Germinal center (tissue), 1 donor: ENCODE data around the gene CIP2A.
"Not testable (repeated sequence)": the region's sequence is repeated elsewhere in the genome, so short reads cannot be mapped to it uniquely, and the experiment has no call there.

ENCODE experiments used
- DNase-seq: peaks from one replicate; pipeline ENCODE4 v3.0.0; 2012; ENCODE audit warnings: mixed read lengths, low spot score

Gene CIP2A

GRCh38 chr3:108589081-108589997 is at the start of gene CIP2A, which contains the start of gene DZIP3:
Gene CIP2A (minus strand): TSS chr3:108589438. CDS start chr3:108589375, 63 bp downstream.
Gene DZIP3 (plus strand): TSS chr3:108589722. CDS start chr3:108605407, 15,685 bp downstream.
- peak; percentile 86 for DNase-seq

- no peak for DNase-seq
Observed at GRCh38 chr3:108629974-108630373, 40.7 kb upstream of the CIP2A start.

- DNase-seq = no peak
Observed at GRCh38 chr3:108623504-108623903, 34.3 kb upstream of the CIP2A start.

GRCh38 chr3:108620250-108620649 is 31.0 kb upstream of the CIP2A start:
- no peak for DNase-seq

GRCh38 chr3:108616090-108616489 is 26.9 kb upstream of the CIP2A start:
- DNase-seq = not testable (repeated sequence)

- no peak for DNase-seq
Observed at GRCh38 chr3:108610651-108611050, 21.4 kb upstream of the CIP2A start.

- no peak for DNase-seq
Observed at GRCh38 chr3:108608750-108609149, 19.5 kb upstream of the CIP2A start.

- no peak for DNase-seq
Observed at GRCh38 chr3:108605491-108605890, 16.3 kb upstream of the CIP2A start.

GRCh38 chr3:108605028-108605427 is 15.8 kb upstream of the CIP2A start:
- no peak for DNase-seq

- DNase-seq = no peak
Observed at GRCh38 chr3:108603691-108604090, 14.5 kb upstream of the CIP2A start.

- no peak for DNase-seq
Observed at GRCh38 chr3:108602935-108603294, 13.7 kb upstream of the CIP2A start.

GRCh38 chr3:108602249-108602934 is 13.2 kb upstream of the CIP2A start:
- no peak for DNase-seq

GRCh38 chr3:108599677-108600409 is 10.6 kb upstream of the CIP2A start:
- DNase-seq = no peak

GRCh38 chr3:108598375-108598774 is 9.1 kb upstream of the CIP2A start:
- no peak for DNase-seq

- no peak for DNase-seq
Observed at GRCh38 chr3:108595321-108595720, 6.1 kb upstream of the CIP2A start.

- DNase-seq = no peak
Observed at GRCh38 chr3:108590460-108590859, 1.2 kb upstream of the CIP2A start.

- DNase-seq = no peak
Observed at GRCh38 chr3:108589998-108590323, 723 bp upstream of the CIP2A start.

GRCh38 chr3:108588601-108589000 is 637 bp downstream of the CIP2A start:
- no peak for DNase-seq

- no peak for DNase-seq
Observed at GRCh38 chr3:108578064-108578463, 11.2 kb downstream of the CIP2A start.

- no peak for DNase-seq
Observed at GRCh38 chr3:108569336-108569735, 19.9 kb downstream of the CIP2A start.

GRCh38 chr3:108566599-108566998 is 22.6 kb downstream of the CIP2A start:
- DNase-seq = no peak

- DNase-seq = no peak
Observed at GRCh38 chr3:108565506-108565905, 23.7 kb downstream of the CIP2A start.

- DNase-seq = no peak
Observed at GRCh38 chr3:108564564-108564963, 24.7 kb downstream of the CIP2A start.
